ENCODE data around the gene UBE2V1.

GRCh38 chr20:50122763-50123162 is 9.8 kb upstream of the UBE2V1 start:
- no peak for TF ChIP-seq RCOR1 (IDR thresholded peaks at IDR 0.05; ENCODE audit: low read depth, low read length)
- TF ChIP-seq EP300 (IDR thresholded peaks at IDR 0.05) = no peak
- TF ChIP-seq SMC3 (IDR thresholded peaks at IDR 0.05) = no peak
- TF ChIP-seq ZSCAN20 (CRISPR knock-in tag; IDR thresholded peaks at IDR 0.05) = no peak
- no peak for TF ChIP-seq POLR2A (IDR thresholded peaks at IDR 0.05; ENCODE audit: low read length)
- TF ChIP-seq ESRRA (IDR thresholded peaks at IDR 0.05; ENCODE audit: borderline replicate concordance, low read length) = no peak
- TF ChIP-seq, protein P1, sequence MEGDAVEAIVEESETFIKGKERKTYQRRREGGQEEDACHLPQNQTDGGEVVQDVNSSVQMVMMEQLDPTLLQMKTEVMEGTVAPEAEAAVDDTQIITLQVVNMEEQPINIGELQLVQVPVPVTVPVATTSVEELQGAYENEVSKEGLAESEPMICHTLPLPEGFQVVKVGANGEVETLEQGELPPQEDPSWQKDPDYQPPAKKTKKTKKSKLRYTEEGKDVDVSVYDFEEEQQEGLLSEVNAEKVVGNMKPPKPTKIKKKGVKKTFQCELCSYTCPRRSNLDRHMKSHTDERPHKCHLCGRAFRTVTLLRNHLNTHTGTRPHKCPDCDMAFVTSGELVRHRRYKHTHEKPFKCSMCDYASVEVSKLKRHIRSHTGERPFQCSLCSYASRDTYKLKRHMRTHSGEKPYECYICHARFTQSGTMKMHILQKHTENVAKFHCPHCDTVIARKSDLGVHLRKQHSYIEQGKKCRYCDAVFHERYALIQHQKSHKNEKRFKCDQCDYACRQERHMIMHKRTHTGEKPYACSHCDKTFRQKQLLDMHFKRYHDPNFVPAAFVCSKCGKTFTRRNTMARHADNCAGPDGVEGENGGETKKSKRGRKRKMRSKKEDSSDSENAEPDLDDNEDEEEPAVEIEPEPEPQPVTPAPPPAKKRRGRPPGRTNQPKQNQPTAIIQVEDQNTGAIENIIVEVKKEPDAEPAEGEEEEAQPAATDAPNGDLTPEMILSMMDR (IDR thresholded peaks at IDR 0.05) = no peak
- TF ChIP-seq KDM1A (IDR thresholded peaks at IDR 0.05; ENCODE audit: low read depth) = no peak
- TF ChIP-seq POLR2AphosphoS2 (conservative IDR thresholded peaks at IDR 0.05; ENCODE audit: low read length) = no peak
- TF ChIP-seq RAD21 (conservative IDR thresholded peaks at IDR 0.05 in 1 of 2, IDR thresholded peaks at IDR 0.05 in 1 of 2) = no peak
- TF ChIP-seq NFE2L2 (conservative IDR thresholded peaks at IDR 0.05; ENCODE audit: low read length) = no peak
- TF ChIP-seq MYC (IDR thresholded peaks at IDR 0.05; ENCODE audit: borderline replicate concordance, low read length) = no peak
- no peak for TF ChIP-seq JUN (IDR thresholded peaks at IDR 0.05)
- no peak for TF ChIP-seq GATA3 (IDR thresholded peaks at IDR 0.05; ENCODE audit: borderline replicate concordance)
